OCI-LY7 (cell line): Measurements from ENCODE around the gene PCDH1.

Experiments
- CTCF ChIP-seq: fragments of 200-600 bp; sonication (generic); conservative IDR thresholded peaks from 2 replicates; pipeline ENCODE4 v1.5.1; 2014; ENCODE audit warnings: mild to moderate bottlenecking, antibody characterized with exemption, low read length, moderate library complexity, mixed read lengths
- EZH2phosphoT487 ChIP-seq: fragments of 200-600 bp; sonication (generic); IDR thresholded peaks from 2 replicates; pipeline ENCODE4 v1.6.1; 2018; ENCODE audit warnings: low read depth, borderline replicate concordance, mild to moderate bottlenecking, mixed run types, antibody characterized with exemption, low read length, moderate library complexity, mixed read lengths

GRCh38 chr5:141840826-141841360 lies 37.3 kb downstream of the PCDH1 start:
- TF ChIP-seq CTCF (no peak), EZH2phosphoT487 (no peak)
